ACC112 (cell line): ENCODE measurements around the gene LDAH.

Experiments used
- H2AFZ ChIP-seq: fragments of 200-600 bp; sonication (generic); one replicate; pipeline ENCODE4 v1.6.0; 2017; ENCODE audit warnings: antibody characterized with exemption, low read length; ENCODE audit not compliant: unreplicated experiment
- H3K27ac ChIP-seq: fragments of 200-600 bp; sonication (generic); 2 replicates; pipeline ENCODE4 v1.5.1; 2014; ENCODE audit warnings: low read depth, mild to moderate bottlenecking, antibody characterized with exemption, low read length, moderate library complexity
- H3K27me3 ChIP-seq: fragments of 200-600 bp; sonication (generic); 2 replicates; pipeline ENCODE4 v1.6.1; 2014; ENCODE audit warnings: mild to moderate bottlenecking, antibody characterized with exemption, low read length, moderate library complexity, mixed read lengths; ENCODE audit not compliant: insufficient read depth
- H3K36me3 ChIP-seq: fragments of 200-600 bp; sonication (generic); 2 replicates; pipeline ENCODE4 v1.6.1; 2016; ENCODE audit warnings: mild to moderate bottlenecking, antibody characterized with exemption, low read length, moderate library complexity, mixed read lengths; ENCODE audit not compliant: insufficient read depth
- H3K4me1 ChIP-seq: fragments of 200-600 bp; sonication (generic); one replicate; pipeline ENCODE4 v1.6.1; 2016; ENCODE audit warnings: low read length, mixed read lengths; ENCODE audit not compliant: insufficient read depth, unreplicated experiment, control insufficient read depth
- H3K4me3 ChIP-seq: fragments of 200-600 bp; sonication (generic); 2 replicates; pipeline ENCODE4 v1.5.1; 2014; ENCODE audit warnings: mild to moderate bottlenecking, low read depth, low read length
- H3K79me2 ChIP-seq: fragments of 200-600 bp; sonication (generic); one replicate; pipeline ENCODE4 v1.6.0; 2016; ENCODE audit warnings: low read length; ENCODE audit not compliant: control insufficient read depth, unreplicated experiment, insufficient read depth

The LDAH gene

GRCh38 chr2:20643060-20643459 is 179.8 kb downstream of the LDAH start:
- Histone ChIP-seq H3K4me1 (peaks cover 17% of the 10 kb centered on the region), H2AFZ (no peak overlapping the region), H3K79me2 (peaks cover 8% of the 10 kb centered on the region), H3K27ac (no peak overlapping the region), H3K4me3 (no peak overlapping the region), H3K27me3 (no peaks in the 10 kb centered on the region), H3K36me3 (0 out of 2 replicates have a peak, but pooled peaks cover 4% of the 10 kb centered on the region)

- H3K79me2 ChIP-seq, result peaks cover under 1% of the 10 kb centered on the region
- H3K36me3 ChIP-seq, result 0 out of 2 replicates have a peak, but pooled peaks cover 4% of the 10 kb centered on the region
- H3K27ac ChIP-seq, result peak overlapping the region; percentile 74
- H2AFZ ChIP-seq, result no peak overlapping the region
- H3K4me3 ChIP-seq, result no peak overlapping the region
- H3K27me3 ChIP-seq, result no peaks in the 10 kb centered on the region
- peaks cover 17% of the 10 kb centered on the region for H3K4me1 ChIP-seq
These were observed 180.6 kb downstream of the LDAH start for GRCh38 chr2:20642055-20642971.

GRCh38 chr2:20641123-20641985 is 181.5 kb downstream of the LDAH start:
- H3K36me3 ChIP-seq, result 0 out of 2 replicates have a peak, but pooled peaks cover 4% of the 10 kb centered on the region
- H3K4me3 ChIP-seq, result no peak overlapping the region
- H3K4me1 ChIP-seq, result peaks cover 17% of the 10 kb centered on the region
- peak overlapping the region; percentile 77 for H3K27ac ChIP-seq
- H3K27me3 ChIP-seq, result no peaks in the 10 kb centered on the region
- H2AFZ ChIP-seq, result no peak overlapping the region
- H3K79me2 ChIP-seq, result no peaks in the 10 kb centered on the region

GRCh38 chr2:20640411-20641122 is 182.3 kb downstream of the LDAH start:
- 0 out of 2 replicates have a peak, but pooled peaks cover 4% of the 10 kb centered on the region for H3K36me3 ChIP-seq
- no peaks in the 10 kb centered on the region for H3K27me3 ChIP-seq
- H2AFZ ChIP-seq, result no peak overlapping the region
- peaks cover 18% of the 10 kb centered on the region for H3K4me1 ChIP-seq
- peak overlapping the region; percentile 77; the same call in 1 of the 2 replicates for H3K27ac ChIP-seq
- H3K4me3 ChIP-seq, result no peak overlapping the region
- no peaks in the 10 kb centered on the region for H3K79me2 ChIP-seq

- peaks cover 33% of the 10 kb centered on the region for H3K4me1 ChIP-seq
- no peak overlapping the region for H3K4me3 ChIP-seq
- no peak overlapping the region for H2AFZ ChIP-seq
- no peaks in the 10 kb centered on the region for H3K79me2 ChIP-seq
- no peaks in the 10 kb centered on the region for H3K27me3 ChIP-seq
- peaks cover 7% of the 10 kb centered on the region; the same call in 1 of the 2 replicates for H3K36me3 ChIP-seq
- no peak overlapping the region for H3K27ac ChIP-seq
These were observed 184.1 kb downstream of the LDAH start for GRCh38 chr2:20638646-20639430.

GRCh38 chr2:20638014-20638413 is 184.9 kb downstream of the LDAH start:
- no peak overlapping the region for H3K27ac ChIP-seq

GRCh38 chr2:20637147-20637546 is 185.8 kb downstream of the LDAH start:
- H3K27me3 ChIP-seq, result no peaks in the 10 kb centered on the region
- peaks cover 28% of the 10 kb centered on the region for H3K4me1 ChIP-seq
- peaks cover 7% of the 10 kb centered on the region; the same call in 1 of the 2 replicates for H3K36me3 ChIP-seq
- H3K4me3 ChIP-seq, result no peak overlapping the region
- no peak overlapping the region for H3K27ac ChIP-seq
- H3K79me2 ChIP-seq, result no peaks in the 10 kb centered on the region
- H2AFZ ChIP-seq, result no peak overlapping the region

More at GRCh38 chr2:20638014-20638413, 184.9 kb downstream of the LDAH start:
- peaks cover 7% of the 10 kb centered on the region; the same call in 1 of the 2 replicates for H3K36me3 ChIP-seq
- peaks cover 33% of the 10 kb centered on the region for H3K4me1 ChIP-seq
- no peaks in the 10 kb centered on the region for H3K79me2 ChIP-seq
- no peaks in the 10 kb centered on the region for H3K27me3 ChIP-seq
- no peak overlapping the region for H3K4me3 ChIP-seq
- no peak overlapping the region for H2AFZ ChIP-seq

- H3K4me1 ChIP-seq, result peaks cover 16% of the 10 kb centered on the region
- H3K36me3 ChIP-seq, result peaks cover 7% of the 10 kb centered on the region; the same call in 1 of the 2 replicates
- no peak overlapping the region for H2AFZ ChIP-seq
- no peaks in the 10 kb centered on the region for H3K27me3 ChIP-seq
- no peaks in the 10 kb centered on the region for H3K79me2 ChIP-seq
- H3K4me3 ChIP-seq, result no peak overlapping the region
- no peak overlapping the region for H3K27ac ChIP-seq
These were observed 187.0 kb downstream of the LDAH start for GRCh38 chr2:20635675-20636584.

- peaks cover 7% of the 10 kb centered on the region; the same call in 1 of the 2 replicates for H3K36me3 ChIP-seq
- H2AFZ ChIP-seq, result no peak overlapping the region
- no peak overlapping the region for H3K4me3 ChIP-seq
- H3K4me1 ChIP-seq, result peaks cover 16% of the 10 kb centered on the region
- no peak overlapping the region for H3K27ac ChIP-seq
- no peaks in the 10 kb centered on the region for H3K79me2 ChIP-seq
- H3K27me3 ChIP-seq, result no peaks in the 10 kb centered on the region
These were observed 187.8 kb downstream of the LDAH start for GRCh38 chr2:20635113-20635510.
